ENCODE measurements around the gene SYN1. TPM values are rescaled to one million over a fixed set of nuclear protein-coding genes. Genes with fewer than 3 reads are reported as not detected.

Gene SYN1
- polyA plus RNA-seq, 1 of the 3 experiments (the other 2 are of a cell fraction), result 0.08 TPM

DNA sequence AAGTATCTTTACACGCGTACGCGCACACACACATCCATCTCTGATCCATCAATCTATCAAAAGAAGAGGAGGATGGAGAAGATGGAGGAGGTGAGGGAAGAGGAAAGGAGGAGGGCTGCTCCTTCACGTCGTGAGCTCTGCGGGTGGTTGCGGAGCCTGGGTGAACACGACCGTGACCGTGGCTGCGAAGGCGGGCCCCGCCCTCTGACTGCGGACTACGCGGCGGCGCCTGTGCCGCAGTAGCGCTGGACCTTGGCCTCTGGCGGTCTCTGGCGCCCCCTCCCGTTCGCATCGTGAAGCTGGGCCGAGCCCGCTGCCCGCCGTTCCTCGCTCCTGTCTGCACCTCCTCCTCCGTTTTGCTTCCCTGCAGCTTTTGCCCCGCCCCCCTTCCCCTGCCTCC is 96.4 kb downstream of the SYN1 start (continued):
- TF ChIP-seq EP300 (IDR thresholded peaks at IDR 0.05; ENCODE audit: borderline replicate concordance in 1 of 2, low read depth in 1 of 2, low read length in 1 of 2), result no peak
- TF ChIP-seq, protein P1, sequence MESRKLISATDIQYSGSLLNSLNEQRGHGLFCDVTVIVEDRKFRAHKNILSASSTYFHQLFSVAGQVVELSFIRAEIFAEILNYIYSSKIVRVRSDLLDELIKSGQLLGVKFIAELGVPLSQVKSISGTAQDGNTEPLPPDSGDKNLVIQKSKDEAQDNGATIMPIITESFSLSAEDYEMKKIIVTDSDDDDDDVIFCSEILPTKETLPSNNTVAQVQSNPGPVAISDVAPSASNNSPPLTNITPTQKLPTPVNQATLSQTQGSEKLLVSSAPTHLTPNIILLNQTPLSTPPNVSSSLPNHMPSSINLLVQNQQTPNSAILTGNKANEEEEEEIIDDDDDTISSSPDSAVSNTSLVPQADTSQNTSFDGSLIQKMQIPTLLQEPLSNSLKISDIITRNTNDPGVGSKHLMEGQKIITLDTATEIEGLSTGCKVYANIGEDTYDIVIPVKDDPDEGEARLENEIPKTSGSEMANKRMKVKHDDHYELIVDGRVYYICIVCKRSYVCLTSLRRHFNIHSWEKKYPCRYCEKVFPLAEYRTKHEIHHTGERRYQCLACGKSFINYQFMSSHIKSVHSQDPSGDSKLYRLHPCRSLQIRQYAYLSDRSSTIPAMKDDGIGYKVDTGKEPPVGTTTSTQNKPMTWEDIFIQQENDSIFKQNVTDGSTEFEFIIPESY (IDR thresholded peaks at IDR 0.05; ENCODE audit: borderline replicate concordance, low read depth), result no peak
- no peak for TF ChIP-seq MEF2A (IDR thresholded peaks at IDR 0.05; ENCODE audit: borderline replicate concordance, low read depth)
- no peak for TF ChIP-seq GABPA (IDR thresholded peaks at IDR 0.05; ENCODE audit: low read depth)
- TF ChIP-seq, protein P2, sequence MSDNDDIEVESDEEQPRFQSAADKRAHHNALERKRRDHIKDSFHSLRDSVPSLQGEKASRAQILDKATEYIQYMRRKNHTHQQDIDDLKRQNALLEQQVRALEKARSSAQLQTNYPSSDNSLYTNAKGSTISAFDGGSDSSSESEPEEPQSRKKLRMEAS (IDR thresholded peaks at IDR 0.05; ENCODE audit: low read depth), result no peak
- TF ChIP-seq, protein P3, sequence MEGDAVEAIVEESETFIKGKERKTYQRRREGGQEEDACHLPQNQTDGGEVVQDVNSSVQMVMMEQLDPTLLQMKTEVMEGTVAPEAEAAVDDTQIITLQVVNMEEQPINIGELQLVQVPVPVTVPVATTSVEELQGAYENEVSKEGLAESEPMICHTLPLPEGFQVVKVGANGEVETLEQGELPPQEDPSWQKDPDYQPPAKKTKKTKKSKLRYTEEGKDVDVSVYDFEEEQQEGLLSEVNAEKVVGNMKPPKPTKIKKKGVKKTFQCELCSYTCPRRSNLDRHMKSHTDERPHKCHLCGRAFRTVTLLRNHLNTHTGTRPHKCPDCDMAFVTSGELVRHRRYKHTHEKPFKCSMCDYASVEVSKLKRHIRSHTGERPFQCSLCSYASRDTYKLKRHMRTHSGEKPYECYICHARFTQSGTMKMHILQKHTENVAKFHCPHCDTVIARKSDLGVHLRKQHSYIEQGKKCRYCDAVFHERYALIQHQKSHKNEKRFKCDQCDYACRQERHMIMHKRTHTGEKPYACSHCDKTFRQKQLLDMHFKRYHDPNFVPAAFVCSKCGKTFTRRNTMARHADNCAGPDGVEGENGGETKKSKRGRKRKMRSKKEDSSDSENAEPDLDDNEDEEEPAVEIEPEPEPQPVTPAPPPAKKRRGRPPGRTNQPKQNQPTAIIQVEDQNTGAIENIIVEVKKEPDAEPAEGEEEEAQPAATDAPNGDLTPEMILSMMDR (IDR thresholded peaks at IDR 0.05), result peak; percentile 76
- TF ChIP-seq FOXJ3 (CRISPR knock-in tag; IDR thresholded peaks at IDR 0.05), result no peak
- no peak for TF ChIP-seq YY1 (IDR thresholded peaks at IDR 0.05; ENCODE audit: low read depth)
- no peak for TF ChIP-seq TCF12 (IDR thresholded peaks at IDR 0.05)
- peak; percentile 44 for TF ChIP-seq CHD2 (IDR thresholded peaks at IDR 0.05; ENCODE audit: low read length, partially characterized antibody)
- no peak for TF ChIP-seq JUND (IDR thresholded peaks at IDR 0.05)
- TF ChIP-seq ELF1 (IDR thresholded peaks at IDR 0.05), result no peak
- TF ChIP-seq, protein P4, sequence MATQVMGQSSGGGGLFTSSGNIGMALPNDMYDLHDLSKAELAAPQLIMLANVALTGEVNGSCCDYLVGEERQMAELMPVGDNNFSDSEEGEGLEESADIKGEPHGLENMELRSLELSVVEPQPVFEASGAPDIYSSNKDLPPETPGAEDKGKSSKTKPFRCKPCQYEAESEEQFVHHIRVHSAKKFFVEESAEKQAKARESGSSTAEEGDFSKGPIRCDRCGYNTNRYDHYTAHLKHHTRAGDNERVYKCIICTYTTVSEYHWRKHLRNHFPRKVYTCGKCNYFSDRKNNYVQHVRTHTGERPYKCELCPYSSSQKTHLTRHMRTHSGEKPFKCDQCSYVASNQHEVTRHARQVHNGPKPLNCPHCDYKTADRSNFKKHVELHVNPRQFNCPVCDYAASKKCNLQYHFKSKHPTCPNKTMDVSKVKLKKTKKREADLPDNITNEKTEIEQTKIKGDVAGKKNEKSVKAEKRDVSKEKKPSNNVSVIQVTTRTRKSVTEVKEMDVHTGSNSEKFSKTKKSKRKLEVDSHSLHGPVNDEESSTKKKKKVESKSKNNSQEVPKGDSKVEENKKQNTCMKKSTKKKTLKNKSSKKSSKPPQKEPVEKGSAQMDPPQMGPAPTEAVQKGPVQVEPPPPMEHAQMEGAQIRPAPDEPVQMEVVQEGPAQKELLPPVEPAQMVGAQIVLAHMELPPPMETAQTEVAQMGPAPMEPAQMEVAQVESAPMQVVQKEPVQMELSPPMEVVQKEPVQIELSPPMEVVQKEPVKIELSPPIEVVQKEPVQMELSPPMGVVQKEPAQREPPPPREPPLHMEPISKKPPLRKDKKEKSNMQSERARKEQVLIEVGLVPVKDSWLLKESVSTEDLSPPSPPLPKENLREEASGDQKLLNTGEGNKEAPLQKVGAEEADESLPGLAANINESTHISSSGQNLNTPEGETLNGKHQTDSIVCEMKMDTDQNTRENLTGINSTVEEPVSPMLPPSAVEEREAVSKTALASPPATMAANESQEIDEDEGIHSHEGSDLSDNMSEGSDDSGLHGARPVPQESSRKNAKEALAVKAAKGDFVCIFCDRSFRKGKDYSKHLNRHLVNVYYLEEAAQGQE (IDR thresholded peaks at IDR 0.05; ENCODE audit: low read depth, low read length), result no peak
- no peak for TF ChIP-seq TEAD4 (IDR thresholded peaks at IDR 0.05; ENCODE audit: borderline replicate concordance, insufficient read depth)
- no peak for TF ChIP-seq FOSL2 (IDR thresholded peaks at IDR 0.05; ENCODE audit: borderline replicate concordance, low read depth)
- TF ChIP-seq RAD21 (IDR thresholded peaks at IDR 0.05; ENCODE audit: low read length), result peak; percentile 86
- peak; percentile 40; the same call in 1 of the 2 replicates for TF ChIP-seq GATA2 (CRISPR knock-in tag; IDR thresholded peaks at IDR 0.05)
- TF ChIP-seq SMC3 (IDR thresholded peaks at IDR 0.05; ENCODE audit: low read depth, low read length), result peak; percentile 88
- no peak for TF ChIP-seq RFX5 (IDR thresholded peaks at IDR 0.05; ENCODE audit: low read length)

Small RNA genes within 50 kb of the gene (small RNA-seq; reads per million reads assigned to genes)
- gene MIR4769, result 0 reads per million in 7 experiments

Other genes starting within 250 kb of the SYN1 start
- gene ZNF157, start 249.3 kb downstream of the SYN1 start, polyA plus RNA-seq (2012; rRNA removed), result 0.12 and 0.23 TPM in 2 replicates
- gene ZNF41, start 136.6 kb downstream of the SYN1 start, polyA plus RNA-seq (2012; rRNA removed), result 2.7 and 3.1 TPM in 2 replicates
- 43.7 and 48.6 TPM in 2 replicates for gene ARAF, start 58.7 kb downstream of the SYN1 start, polyA plus RNA-seq (2012; rRNA removed)
- gene TIMP1, start 37.4 kb downstream of the SYN1 start, polyA plus RNA-seq (2012; rRNA removed), result 261 and 323 TPM in 2 replicates
- 0.03 and 0.19 TPM in 2 replicates for gene CFP, start 10.1 kb upstream of the SYN1 start, polyA plus RNA-seq (2012; rRNA removed)
- 14.6 and 17.0 TPM in 2 replicates for gene ELK1, start 30.7 kb upstream of the SYN1 start, polyA plus RNA-seq (2012; rRNA removed)
- gene UXT, start 39.3 kb upstream of the SYN1 start, polyA plus RNA-seq (2012; rRNA removed), result 169 and 205 TPM in 2 replicates
- gene ZNF81, start 217.0 kb upstream of the SYN1 start, polyA plus RNA-seq (2012; rRNA removed), result 3.5 and 6.0 TPM in 2 replicates